Measurements from ENCODE around the gene CADM4. TPM values are rescaled to one million over a fixed set of nuclear protein-coding genes. Genes with fewer than 3 reads are reported as not detected.

The CADM4 gene
- total and polyA plus RNA-seq, 10 donors: 0.89 to 4.7 (median 2.0) TPM

GRCh38 chr19:43678512-43679261 lies 39.0 kb upstream of the CADM4 start:
- TF ChIP-seq POLR2AphosphoS5 (IDR thresholded peaks at IDR 0.05) (no peak), CTCF (IDR thresholded peaks at IDR 0.05 in 8 of 11, conservative IDR thresholded peaks at IDR 0.05 in 3 of 11) (no peak), POLR2A (IDR thresholded peaks at IDR 0.05) (no peak)
- intact Hi-C loops (cut with DNase I; ENCODE audit: low total_unique reads): no loop called here
- H3K27me3 ChIP-seq (replicated peaks in 1 of 7): no peaks in the 10 kb centered on the region
- H3K4me3 ChIP-seq: no peak overlapping the region
- H3K27ac ChIP-seq: no peak overlapping the region
- 89 to 96% (median 90%) methylated on average over 11 of the region's 11 CpGs for WGBS, 5 donors
- no peak for DNase-seq
- no peaks in the 10 kb centered on the region for H3K9me3 ChIP-seq
- no peaks in the 10 kb centered on the region for H3K36me3 ChIP-seq
- H3K4me1 ChIP-seq: peaks cover 0 to 27% (median 7%) of the 10 kb centered on the region in 6 donors

- Histone ChIP-seq H3K36me3 (no peaks in the 10 kb centered on the region), H3K27ac (peak overlapping the region in 4 of 8 donors; percentile 79 to 97 (median 86)), H3K9me3 (no peaks in the 10 kb centered on the region), H3K4me3 (peak overlapping the region in 1 of 8 donors; percentile 58), H3K4me1 (peaks cover 0 to 39% (median 12%) of the 10 kb centered on the region in 6 donors), H3K27me3 (replicated peaks in 1 of 7) (no peaks in the 10 kb centered on the region)
- no peak for DNase-seq
- no peak for TF ChIP-seq POLR2AphosphoS5 (IDR thresholded peaks at IDR 0.05)
- TF ChIP-seq POLR2A (IDR thresholded peaks at IDR 0.05): no peak
- TF ChIP-seq CTCF (IDR thresholded peaks at IDR 0.05 in 8 of 11, conservative IDR thresholded peaks at IDR 0.05 in 3 of 11): no peak
- WGBS, 5 donors: 85 to 94% (median 89%) methylated on average over 11 of the region's 11 CpGs
- intact Hi-C loops (cut with DNase I; ENCODE audit: low total_unique reads): no loop called here
These were observed 36.3 kb upstream of the CADM4 start for GRCh38 chr19:43675906-43676305.

GRCh38 chr19:43675269-43675879 lies 35.7 kb upstream of the CADM4 start:
- Histone ChIP-seq H3K4me1 (peaks cover 0 to 45% (median 16%) of the 10 kb centered on the region in 6 donors), H3K4me3 (peak overlapping the region in 1 of 8 donors; percentile 58), H3K27ac (peak overlapping the region in 7 of 8 donors; percentile 46 to 97 (median 84)), H3K36me3 (no peaks in the 10 kb centered on the region), H3K27me3 (replicated peaks in 1 of 7) (no peaks in the 10 kb centered on the region), H3K9me3 (no peaks in the 10 kb centered on the region)
- 29 to 54% (median 37%) methylated on average over 8 of the region's 8 CpGs for WGBS, 5 donors
- no peak for DNase-seq
- intact Hi-C loops (cut with DNase I; ENCODE audit: low total_unique reads): no loop called here
- TF ChIP-seq POLR2AphosphoS5 (IDR thresholded peaks at IDR 0.05) (no peak), POLR2A (IDR thresholded peaks at IDR 0.05) (no peak), CTCF (IDR thresholded peaks at IDR 0.05 in 8 of 11, conservative IDR thresholded peaks at IDR 0.05 in 3 of 11) (no peak)

GRCh38 chr19:43674596-43674995 lies 34.9 kb upstream of the CADM4 start:
- intact Hi-C loops (cut with DNase I; ENCODE audit: low total_unique reads): no loop called here
- WGBS, 5 donors: 38 to 61% (median 49%) methylated on average over 3 of the region's 3 CpGs
- TF ChIP-seq POLR2AphosphoS5 (IDR thresholded peaks at IDR 0.05) (no peak), CTCF (IDR thresholded peaks at IDR 0.05 in 8 of 11, conservative IDR thresholded peaks at IDR 0.05 in 3 of 11) (no peak), POLR2A (IDR thresholded peaks at IDR 0.05) (no peak)
- H3K27me3 ChIP-seq (replicated peaks in 1 of 7): no peaks in the 10 kb centered on the region
- no peaks in the 10 kb centered on the region for H3K9me3 ChIP-seq
- peak overlapping the region in 7 of 8 donors; percentile 46 to 97 (median 84) for H3K27ac ChIP-seq
- no peaks in the 10 kb centered on the region for H3K36me3 ChIP-seq
- no peak for DNase-seq
- H3K4me1 ChIP-seq: peaks cover 0 to 52% (median 23%) of the 10 kb centered on the region in 6 donors
- peak overlapping the region in 1 of 8 donors; percentile 58 for H3K4me3 ChIP-seq
